Cerebellar nuclear complex (tissue), 1 donor: ENCODE data around the gene LRRC36.
A peak's percentile ranks its signal among the peaks of the same experiment; 100 is the strongest.

Experiments used
- DNase-seq, 2 experiments: peaks; one replicate each; lab custom pipeline; 2025; lab: John Stamatoyannopoulos, UW

LRRC36 gene, protein sequence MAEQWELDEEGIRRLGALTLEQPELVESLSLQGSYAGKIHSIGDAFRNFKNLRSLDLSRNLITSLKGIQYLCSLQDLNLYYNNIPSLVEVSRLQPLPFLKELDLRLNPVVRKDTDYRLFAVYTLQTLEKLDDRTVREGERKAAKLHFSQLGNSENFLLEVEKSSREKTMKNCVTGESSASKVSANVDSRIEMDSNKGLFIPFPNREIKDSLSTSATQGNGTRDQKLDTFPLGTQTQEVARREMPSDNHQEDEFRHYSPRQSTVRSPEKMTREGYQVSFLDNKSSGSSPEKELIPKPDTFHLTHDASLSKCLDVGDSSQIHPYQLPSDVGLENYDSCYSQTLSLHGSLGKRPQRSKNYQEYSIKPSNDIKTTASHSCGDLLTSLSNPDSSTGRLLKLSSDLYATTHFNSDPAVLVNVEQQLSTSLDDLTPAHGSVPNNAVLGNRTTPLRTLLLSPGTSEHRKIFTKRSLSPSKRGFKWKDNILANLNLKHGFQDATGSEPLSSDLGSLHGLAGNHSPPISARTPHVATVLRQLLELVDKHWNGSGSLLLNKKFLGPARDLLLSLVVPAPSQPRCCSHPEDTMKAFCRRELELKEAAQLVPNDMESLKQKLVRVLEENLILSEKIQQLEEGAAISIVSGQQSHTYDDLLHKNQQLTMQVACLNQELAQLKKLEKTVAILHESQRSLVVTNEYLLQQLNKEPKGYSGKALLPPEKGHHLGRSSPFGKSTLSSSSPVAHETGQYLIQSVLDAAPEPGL

DNA sequence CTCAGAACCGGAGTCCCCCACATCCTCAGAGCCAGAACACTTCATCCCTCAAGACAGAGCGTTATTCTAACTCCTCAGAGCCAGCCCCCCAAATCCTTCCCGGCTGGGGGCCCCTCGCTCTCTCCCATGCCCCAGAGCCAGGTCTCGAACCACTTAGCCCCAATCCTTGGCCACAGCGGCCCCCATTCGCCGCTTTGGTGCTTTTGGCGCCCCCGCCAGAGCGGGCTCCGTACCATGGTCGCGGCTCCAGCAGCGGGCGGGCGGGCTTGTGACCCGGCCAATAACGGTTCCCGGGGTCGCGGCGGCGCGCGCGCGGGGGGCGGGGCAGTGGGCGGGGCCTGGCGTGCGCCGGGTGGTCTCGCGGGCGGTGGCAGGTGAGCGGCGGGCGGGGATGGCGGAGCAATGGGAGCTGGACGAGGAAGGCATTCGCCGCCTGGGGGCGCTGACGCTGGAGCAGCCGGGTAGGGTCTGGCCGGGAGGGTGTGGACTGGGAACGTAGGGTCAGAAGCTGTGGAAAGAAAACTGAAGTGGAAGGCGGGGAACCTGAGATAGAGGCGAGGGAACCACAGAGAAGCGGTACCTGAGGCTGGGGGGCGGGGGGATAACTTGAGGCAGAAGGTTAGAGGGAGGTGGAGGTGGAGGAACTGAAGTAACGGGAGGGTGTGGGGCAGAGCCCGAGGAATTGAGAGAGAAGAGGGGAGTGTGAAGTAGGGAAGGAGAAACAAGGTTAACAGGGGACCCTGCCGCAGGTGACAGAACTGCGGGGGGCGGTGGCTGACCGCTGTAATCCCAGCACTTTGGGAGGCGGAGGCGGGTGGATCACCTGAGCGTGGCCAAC, at the start of gene LRRC36, which contains the start of gene KCTD19:
Gene LRRC36 (plus strand): TSS at position 344 of the 838 bp plus-strand sequence. CDS start 48 bp downstream, at position 392.
Gene KCTD19 (minus strand): TSS at position 270 of the 838 bp plus-strand sequence. CDS start 34 bp downstream, at position 236.
- DNase-seq: no peak

DNA sequence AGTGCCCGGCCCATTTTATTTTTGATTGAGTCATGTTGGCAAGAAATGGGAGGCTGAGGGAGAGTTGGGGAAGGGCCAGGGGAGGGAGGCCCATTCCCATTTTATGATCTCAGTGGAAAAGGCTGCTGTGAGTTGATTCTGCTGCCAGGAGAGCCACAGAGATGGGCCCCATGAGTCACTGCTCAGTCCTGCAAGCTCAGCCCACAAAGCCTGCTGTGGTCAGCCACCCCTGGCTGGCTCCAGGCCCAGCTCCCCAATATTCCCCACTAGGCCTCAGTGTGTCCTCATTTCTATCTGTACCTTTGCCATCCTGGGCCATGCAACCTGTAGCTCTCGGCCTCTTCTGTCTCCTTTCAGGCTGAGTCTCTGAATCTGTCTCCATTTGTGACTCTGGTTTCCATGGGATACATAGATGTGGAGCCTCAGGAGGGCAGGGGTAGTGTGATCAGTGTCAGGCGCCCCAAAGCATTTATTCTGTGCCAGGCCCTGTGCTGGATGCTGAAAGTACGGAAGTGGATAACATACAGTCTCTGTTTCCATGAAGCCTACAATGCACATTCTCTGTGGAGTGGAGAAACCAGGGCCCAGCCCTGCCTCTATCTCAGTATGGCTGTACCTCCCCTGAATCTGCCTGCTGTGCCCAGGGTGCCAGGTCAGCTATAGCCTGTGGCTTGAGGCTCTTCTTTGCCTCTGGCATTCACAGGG, 49.2 kb upstream of the LRRC36 start:
- no peak for DNase-seq

DNA sequence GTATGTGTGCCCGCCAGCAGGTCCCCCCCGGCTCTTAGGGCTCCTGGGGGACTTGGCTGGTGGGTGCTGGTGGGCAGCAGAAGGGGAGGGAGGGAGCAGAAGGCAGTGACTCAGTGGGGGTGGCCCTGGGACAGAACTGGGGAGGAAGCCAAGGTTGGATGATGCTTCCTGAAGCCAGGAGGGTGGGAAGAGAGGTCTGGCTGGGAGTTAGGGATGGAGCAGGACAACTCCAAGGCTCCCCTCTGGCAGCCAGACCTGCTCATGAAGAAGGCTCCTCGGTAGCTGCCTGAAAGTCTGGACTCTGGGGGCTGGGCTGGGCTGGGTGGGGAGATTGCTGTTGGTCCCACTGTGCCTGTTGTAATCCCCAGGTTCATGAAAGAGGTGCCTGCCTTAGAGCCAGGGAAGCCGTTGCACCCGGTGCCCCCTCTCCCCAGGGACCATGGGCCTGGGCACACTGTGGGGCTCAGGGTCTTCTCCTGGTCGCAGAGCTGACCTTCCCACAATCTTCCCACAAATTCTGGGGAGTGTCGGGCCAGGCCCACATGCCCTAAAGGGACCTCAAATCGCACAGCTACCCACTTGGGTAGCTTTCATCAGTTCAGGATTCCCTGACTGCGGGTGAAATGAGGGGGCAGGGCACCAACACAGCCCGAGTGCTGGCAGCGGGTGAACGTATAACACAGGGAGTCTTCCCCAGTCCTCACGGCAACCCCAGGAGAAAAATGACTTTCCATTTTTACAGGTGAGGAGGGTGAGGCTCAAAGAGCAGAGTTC, 48.4 kb upstream of the LRRC36 start:
- DNase-seq: no peak

DNA sequence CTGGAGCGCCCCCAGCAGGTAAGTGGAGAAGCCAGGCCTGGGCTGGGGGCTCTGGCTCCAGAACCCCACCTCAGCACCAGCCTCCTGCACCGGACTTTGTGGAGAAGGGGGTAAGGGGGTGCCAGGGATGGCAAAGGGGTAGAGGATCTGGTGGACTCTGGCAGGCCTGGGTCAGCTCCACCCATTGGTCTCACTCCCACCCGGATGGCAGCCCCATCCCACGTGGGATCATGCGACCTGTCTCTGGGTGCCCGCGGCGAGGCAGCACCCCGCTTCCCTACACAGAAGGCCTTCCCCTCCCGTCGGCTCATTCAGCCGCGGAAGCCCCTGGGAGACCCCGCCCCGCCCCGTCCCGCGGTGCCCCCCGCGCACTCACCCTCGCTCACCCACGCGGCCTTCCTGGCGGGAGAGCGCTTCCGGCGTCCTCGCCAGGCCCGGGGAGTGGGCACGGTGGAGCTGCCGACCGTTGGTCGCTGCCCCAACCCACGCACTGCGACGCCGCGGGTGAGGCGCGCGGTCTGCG, 47.8 kb upstream of the LRRC36 start:
- no peak for DNase-seq

DNA sequence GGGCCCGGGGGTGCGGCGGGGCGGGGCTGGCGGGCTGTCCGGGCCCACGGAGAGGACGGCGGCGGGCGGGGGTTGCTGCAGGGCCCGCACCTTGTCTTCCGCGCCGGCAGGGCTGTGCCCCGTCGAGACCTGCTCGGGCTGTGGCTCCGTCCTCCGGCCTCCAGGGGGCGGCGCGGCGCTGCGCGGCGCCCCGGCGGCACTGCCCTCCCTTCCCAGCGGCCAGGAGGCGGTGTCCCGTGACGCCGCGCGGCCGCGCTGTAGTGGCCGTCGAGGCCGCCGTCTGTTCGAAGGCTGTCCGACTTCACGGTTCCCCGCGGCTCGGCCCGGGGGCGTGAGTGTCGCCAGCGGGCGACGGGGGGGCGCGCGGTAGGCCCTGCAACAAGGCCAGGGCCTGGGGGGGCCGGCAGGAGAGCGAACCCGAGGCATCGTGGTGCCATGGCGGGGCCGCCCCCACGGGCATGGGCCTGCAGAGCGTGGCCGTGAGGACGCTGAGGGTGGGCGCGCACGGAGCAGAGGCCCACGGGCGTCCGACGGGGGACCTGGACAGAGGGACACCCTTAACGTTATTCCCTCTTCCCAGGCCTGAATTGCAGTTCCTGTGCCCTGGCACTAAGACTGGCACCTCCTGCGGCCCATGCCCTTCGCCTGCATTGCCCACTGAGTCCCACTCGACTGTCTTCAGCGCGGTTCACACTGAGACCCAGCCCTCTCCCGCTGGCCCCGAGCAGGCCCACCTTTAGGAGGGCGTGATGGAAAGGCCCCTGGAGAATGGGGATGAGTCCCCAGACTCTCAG, 47.1 kb upstream of the LRRC36 start, which contains the start of gene PLEKHG4:
Gene PLEKHG4 (plus strand): TSS at position 237 of the 794 bp plus-strand sequence. CDS start 513 bp downstream, at position 750.
- DNase-seq: no peak

DNA sequence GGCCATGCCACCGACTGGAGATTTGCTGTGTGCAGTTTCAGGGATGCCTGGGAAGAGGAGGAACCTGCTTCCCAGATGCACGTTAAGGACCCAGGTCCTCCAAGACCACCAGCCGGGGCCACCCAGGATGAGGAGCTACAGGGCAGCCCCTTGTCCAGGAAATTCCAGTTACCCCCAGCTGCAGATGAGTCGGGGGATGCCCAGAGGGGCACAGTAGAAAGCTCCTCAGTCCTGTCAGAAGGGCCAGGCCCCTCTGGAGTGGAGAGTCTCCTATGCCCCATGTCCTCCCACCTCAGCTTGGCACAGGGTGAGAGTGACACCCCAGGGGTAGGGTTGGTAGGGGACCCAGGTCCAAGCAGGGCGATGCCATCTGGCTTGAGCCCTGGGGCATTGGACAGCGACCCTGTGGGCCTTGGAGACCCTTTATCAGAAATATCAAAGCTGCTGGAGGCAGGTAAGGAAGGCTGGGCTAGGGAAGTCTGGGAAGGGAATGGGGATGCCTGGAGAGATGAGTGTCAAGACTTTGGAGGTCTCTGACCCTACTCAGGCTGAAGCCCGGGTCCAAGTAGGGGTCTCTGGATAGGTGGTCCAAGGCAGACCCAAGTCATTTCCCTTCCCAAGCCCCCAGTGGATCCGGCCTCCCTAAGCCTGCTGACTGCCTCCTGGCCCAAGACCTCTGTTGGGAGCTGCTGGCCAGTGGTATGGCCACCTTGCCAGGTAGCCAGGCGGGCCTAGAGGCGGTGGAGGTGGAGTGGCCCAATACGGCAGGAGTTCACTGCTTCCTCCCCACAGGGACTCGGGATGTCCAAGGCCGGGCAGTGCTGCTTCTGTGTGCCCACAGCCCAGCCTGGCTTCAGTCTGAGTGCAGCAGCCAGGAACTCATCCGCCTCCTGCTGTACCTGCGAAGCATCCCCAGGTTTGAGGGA, 46.3 kb upstream of the LRRC36 start:
- no peak for DNase-seq

DNA sequence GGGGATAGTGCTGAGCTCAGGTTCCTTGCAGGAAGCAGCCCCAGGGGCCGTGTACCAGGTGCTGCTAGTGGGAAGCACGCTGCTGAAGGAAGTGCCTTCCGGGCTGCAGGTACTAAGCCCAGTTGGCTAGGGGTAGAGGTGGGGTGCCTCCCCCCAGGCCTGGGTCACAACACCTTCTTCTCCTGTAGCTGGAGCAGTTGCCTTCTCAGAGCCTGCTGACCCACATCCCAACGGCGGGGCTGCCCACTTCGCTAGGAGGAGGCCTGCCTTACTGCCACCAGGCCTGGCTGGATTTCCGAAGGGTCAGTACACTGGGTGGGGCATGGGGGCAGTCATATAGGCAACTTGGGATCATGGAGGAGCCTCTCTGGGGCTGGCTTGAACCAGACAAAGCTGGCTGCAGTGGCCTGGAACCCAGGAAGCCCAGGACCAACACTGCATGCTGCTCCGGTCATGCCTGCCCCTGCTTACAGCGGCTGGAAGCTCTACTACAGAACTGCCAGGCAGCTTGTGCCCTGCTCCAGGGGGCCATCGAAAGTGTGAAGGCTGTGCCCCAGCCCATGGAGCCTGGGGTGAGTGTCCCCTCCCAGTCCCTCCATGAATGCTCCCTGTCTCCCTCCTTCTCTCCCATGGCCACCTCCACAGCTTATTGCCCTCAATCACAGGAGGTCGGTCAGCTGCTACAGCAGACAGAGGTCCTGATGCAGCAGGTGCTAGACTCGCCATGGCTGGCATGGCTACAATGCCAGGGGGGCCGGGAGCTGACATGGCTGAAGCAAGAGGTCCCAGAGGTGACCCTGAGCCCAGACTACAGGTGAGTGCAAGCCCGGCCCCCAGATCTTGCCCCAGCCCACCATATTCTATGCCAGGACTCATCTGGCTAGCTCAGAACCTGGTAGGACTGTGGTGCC, 44.8 kb upstream of the LRRC36 start:
- no peak for DNase-seq

DNA sequence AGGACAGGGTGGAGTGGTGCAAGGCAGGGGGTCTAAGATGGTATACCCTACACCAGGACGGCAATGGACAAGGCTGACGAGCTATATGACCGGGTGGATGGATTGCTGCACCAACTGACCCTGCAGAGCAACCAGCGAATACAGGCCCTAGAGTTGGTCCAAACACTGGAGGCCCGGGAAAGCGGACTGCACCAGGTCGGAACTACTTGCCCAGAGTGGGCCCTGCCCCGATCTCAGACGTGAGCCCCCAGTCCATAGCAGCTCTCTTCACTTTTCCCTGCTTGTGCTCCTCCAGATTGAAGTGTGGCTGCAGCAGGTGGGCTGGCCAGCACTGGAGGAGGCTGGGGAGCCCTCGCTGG, 44.2 kb upstream of the LRRC36 start:
- DNase-seq: no peak

DNA sequence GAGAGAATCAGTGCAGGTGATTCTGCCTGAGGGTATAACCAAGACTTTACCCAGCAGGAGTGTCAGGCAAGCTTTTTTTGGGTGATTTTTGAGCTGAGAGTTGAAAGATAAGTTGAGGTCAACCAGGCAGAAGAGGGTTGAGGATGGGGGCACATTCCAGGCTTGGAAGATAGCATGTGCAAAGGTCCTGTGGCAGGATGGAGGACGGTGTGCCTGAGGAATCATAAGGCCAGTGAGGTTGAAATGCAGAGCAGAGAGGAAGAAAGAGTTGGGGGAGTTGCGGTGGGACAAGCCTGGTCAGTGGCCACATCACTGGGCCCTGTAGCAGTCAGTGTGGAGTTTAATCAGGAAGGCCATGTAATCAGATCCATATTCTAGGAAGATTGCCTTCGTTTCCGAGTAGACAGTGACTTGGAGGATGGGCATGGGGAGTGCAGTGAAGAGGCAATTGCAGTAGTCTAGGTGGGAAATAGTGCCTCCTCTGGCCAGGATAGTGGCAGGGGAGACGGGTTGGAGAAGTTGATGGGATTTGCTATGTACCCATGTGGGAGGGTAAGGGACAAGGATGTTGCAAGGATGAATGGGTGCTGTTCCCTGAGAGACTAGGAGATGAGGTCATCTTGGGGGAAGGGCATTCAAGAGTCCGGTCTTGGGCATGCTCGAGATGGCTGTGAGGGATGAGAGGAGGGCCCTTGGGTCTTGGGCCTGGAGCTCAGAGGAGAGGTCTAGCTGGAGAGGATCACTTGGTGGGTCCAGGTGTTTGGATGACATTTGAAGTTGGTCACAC, 43.4 kb upstream of the LRRC36 start:
- no peak for DNase-seq

DNA sequence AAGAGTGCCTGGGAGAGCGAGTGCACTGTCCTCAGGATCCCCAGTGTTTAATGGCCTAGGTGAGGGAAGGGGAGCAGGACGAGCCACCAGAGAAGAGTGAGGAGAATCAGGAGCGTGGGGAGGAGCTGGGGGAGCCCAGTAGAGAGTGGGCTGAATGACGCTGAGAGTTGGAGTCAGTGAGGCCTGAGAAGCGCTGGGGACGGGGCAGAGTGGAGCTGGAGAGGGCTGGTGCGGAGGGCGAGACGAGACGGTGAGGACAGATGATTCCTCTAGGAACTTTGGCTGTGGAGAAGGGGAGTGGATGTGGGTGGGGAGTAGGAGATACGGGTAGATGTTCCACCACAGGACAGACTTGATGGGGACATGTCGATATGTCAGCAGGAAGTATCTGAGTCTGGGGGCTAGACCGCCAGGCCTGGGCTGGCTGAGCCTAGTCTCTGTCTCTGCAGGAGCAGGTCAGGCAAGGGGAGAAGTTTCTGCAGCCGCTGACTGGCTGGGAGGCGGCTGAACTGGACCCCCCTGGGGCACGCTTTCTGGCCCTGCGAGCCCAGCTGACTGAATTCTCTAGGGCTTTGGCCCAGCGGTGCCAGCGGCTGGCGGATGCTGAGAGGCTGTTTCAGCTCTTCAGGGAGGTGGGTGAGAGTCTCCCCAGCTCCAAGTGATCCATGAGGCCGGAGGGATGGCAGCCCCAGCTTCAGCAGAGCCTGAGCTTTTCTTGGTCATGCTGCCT, 42.6 kb upstream of the LRRC36 start:
- no peak for DNase-seq

DNA sequence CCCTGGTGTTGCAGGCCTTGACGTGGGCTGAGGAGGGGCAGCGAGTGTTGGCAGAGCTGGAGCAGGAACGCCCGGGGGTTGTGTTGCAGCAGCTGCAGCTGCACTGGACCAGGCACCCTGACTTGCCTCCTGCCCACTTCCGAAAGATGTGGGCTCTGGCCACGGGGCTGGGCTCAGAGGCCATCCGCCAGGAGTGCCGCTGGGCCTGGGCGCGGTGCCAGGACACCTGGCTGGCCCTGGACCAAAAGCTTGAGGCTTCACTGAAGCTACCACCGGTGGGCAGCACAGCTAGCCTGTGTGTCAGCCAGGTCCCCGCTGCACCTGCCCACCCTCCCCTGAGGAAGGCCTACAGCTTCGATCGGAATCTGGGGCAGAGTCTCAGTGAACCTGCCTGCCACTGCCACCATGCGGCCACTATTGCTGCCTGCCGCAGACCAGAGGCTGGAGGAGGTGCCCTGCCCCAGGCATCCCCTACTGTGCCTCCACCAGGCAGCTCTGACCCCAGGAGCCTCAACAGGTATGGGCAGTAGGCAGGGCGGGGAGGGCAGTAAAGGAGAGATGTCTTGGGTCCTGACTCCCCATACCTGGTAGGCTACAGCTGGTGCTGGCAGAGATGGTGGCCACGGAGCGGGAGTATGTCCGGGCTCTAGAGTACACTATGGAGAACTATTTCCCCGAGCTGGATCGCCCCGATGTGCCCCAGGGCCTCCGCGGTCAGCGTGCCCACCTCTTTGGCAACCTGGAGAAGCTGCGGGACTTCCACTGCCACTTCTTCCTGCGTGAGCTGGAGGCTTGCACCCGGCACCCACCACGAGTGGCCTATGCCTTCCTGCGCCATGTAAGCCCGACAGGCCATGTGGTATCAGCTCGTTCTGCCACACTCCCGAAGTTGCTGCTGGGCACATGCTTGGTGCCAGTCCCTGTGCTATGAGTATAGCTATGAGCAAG, 41.6 kb upstream of the LRRC36 start:
- peak in 1 of 2 experiments; percentile 22 for DNase-seq

DNA sequence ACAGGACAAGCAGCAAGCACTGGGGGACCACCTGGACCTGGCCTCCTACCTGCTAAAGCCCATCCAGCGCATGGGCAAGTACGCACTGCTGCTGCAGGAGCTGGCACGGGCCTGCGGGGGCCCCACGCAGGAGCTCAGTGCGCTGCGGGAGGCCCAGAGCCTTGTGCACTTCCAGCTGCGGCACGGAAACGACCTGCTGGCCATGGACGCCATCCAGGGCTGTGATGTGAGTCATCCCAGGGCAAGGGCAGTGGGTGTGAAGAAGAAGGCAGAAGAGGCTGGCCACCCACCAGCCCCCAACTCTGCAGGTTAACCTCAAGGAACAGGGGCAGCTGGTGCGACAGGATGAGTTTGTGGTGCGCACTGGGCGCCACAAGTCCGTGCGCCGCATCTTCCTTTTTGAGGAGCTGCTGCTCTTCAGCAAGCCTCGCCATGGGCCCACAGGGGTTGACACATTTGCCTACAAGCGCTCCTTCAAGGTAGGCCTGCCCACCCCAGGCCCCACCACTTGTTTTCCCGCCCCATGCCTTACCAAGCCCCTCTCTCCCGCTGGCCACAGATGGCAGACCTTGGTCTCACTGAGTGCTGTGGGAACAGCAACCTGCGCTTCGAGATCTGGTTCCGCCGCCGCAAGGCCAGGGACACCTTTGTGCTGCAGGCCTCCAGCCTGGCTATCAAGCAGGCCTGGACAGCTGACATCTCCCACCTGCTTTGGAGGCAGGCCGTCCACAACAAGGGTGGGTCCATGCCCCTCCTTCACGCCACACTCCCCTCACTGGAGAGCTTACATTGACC, 40.0 kb upstream of the LRRC36 start:
- no peak for DNase-seq

DNA sequence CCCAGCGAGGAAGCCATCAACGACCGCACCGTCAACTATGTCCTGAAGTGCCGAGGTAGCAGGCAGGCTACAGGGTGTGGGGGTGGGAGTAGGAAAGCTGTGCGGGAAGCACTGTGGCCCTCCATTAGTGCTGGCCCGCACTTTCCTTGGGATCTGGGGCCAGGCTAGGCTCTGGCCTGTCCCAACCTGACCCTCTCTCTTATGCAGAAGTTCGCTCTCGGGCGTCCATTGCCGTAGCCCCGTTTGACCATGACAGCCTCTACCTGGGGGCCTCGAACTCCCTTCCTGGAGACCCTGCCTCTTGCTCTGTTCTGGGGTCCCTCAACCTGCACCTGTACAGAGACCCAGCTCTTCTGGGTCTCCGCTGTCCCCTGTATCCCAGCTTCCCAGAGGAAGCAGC, 38.7 kb upstream of the LRRC36 start:
- no peak for DNase-seq

DNA sequence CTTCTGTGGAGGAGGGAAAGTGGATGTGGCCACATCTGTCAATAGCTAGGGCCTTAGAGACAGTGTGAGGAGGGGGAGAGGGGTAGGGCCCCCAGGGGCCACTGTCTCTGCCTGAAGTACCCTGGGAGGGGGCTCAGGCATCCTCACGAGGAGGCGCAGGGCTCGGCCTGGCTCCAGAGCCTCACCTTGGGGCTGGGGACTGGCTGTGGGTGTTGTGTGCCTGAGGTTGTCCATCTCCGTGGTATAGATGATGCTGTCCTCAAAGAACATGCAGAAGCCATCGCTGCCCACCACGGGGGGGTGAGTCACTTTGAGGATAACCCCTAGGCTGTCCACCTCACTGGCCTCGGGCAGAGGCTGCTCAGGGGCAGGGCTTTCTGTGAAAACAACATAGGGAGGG, 35.2 kb upstream of the LRRC36 start:
- no peak for DNase-seq
